ENCODE results near the gene MECR.

GRCh38 chr1:29172415-29172939, 58.3 kb downstream of the MECR start:
- TF ChIP-seq CTCF (IDR thresholded peaks at IDR 0.05) (no peak), ZFX (IDR thresholded peaks at IDR 0.05; ENCODE audit: borderline replicate concordance) (no peak)

Data from 22Rv1 (cell line).